T47D (cell line): Measurements from ENCODE around the gene KLHDC7A.

Experiments used
- DNase-seq, 2 experiments: peaks; one replicate each; pipeline versions ENCODE4 v3.0.0 to v3.0.0-alpha.2; 2011 to 2012; ENCODE audit warnings: low read depth in 1 of 2, low spot score in 1 of 2
- JUND ChIP-seq: IDR thresholded peaks from 2 replicates; pipeline ENCODE4 v1.6.1; 2012; ENCODE audit warnings: low read depth
- in situ Hi-C: cut with HindIII; loops from 2 replicates; pipeline ENCODE4 v1.10.0; 2016; ENCODE audit warnings: low sequenced_read_pairs, low pct_unique_long_range_greater_than_20kb

Gene KLHDC7A

GRCh38 chr1:18463063-18463462 is 17.7 kb upstream of the KLHDC7A start:
- in situ Hi-C loops, result no loop called here
- no peak for DNase-seq
- TF ChIP-seq JUND, result no peak

- in situ Hi-C loops, result no loop called here
- TF ChIP-seq JUND, result no peak
- peak; percentile 4 to 76 for DNase-seq
Measured at GRCh38 chr1:18463984-18464664, 16.6 kb upstream of the KLHDC7A start.

- TF ChIP-seq JUND, result no peak
Measured at GRCh38 chr1:18464665-18465050, 16.1 kb upstream of the KLHDC7A start.

GRCh38 chr1:18466676-18467075 is 14.1 kb upstream of the KLHDC7A start:
- no peak for DNase-seq
- TF ChIP-seq JUND, result no peak
- in situ Hi-C loops, result no loop called here

More at GRCh38 chr1:18464665-18465050, 16.1 kb upstream of the KLHDC7A start:
- in situ Hi-C loops, result no loop called here
- DNase-seq, result peak; percentile 6 to 92

GRCh38 chr1:18468570-18468969 is 12.2 kb upstream of the KLHDC7A start:
- in situ Hi-C loops, result no loop called here
- no peak for DNase-seq
- no peak for TF ChIP-seq JUND

GRCh38 chr1:18469514-18469913 is 11.2 kb upstream of the KLHDC7A start:
- in situ Hi-C loops, result no loop called here
- TF ChIP-seq JUND, result no peak
- DNase-seq, result no peak

- DNase-seq, result no peak
- in situ Hi-C loops, result no loop called here
- no peak for TF ChIP-seq JUND
Measured at GRCh38 chr1:18470671-18471355, 9.9 kb upstream of the KLHDC7A start.

- no peak for TF ChIP-seq JUND
- no peak for DNase-seq
- in situ Hi-C loops, result no loop called here
Measured at GRCh38 chr1:18473195-18473815, 7.4 kb upstream of the KLHDC7A start.

GRCh38 chr1:18474559-18475175 is 6.1 kb upstream of the KLHDC7A start:
- no peak for TF ChIP-seq JUND
- no peak for DNase-seq
- in situ Hi-C loops, result no loop called here

GRCh38 chr1:18475234-18475905 is 5.4 kb upstream of the KLHDC7A start:
- in situ Hi-C loops, result no loop called here
- no peak for TF ChIP-seq JUND
- no peak for DNase-seq

GRCh38 chr1:18479454-18479853 is 1.3 kb upstream of the KLHDC7A start:
- no peak for DNase-seq
- no peak for TF ChIP-seq JUND
- in situ Hi-C loops, result no loop called here

- TF ChIP-seq JUND, result no peak
- in situ Hi-C loops, result no loop called here
- DNase-seq, result peak in 1 of 2 experiments; percentile 7
Measured at GRCh38 chr1:18481190-18481920, 625 bp downstream of the KLHDC7A start.
